ENCODE measurements around the gene CELSR1.

CELSR1 gene

DNA sequence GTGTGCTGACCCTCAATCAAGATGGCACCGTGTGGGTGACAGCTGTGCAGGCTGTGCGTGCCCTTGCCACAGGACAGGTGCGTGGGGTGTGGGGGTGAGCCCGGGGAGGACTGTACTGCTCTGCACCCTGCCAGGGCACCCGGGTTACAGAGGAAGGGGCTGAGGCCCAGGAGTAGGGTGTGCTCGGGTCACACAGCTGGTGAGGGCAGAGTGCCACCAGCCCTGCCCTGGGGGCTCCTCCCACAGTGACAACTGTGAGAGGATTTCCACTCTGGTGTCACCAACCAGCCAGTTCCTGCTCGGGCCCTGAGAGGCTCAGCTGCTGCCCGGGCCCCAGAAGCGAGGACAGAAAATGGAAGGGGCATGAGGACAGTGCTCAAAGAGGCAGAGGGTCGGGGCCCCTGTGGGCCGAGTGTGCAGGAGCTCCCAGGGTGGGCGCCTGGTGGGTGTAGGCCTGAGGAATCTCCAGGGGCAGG, 181.4 kb downstream of the CELSR1 start:
- H3K4me1 ChIP-seq (ENCODE audit: low read length), result no peaks in the 10 kb centered on the region

DNA sequence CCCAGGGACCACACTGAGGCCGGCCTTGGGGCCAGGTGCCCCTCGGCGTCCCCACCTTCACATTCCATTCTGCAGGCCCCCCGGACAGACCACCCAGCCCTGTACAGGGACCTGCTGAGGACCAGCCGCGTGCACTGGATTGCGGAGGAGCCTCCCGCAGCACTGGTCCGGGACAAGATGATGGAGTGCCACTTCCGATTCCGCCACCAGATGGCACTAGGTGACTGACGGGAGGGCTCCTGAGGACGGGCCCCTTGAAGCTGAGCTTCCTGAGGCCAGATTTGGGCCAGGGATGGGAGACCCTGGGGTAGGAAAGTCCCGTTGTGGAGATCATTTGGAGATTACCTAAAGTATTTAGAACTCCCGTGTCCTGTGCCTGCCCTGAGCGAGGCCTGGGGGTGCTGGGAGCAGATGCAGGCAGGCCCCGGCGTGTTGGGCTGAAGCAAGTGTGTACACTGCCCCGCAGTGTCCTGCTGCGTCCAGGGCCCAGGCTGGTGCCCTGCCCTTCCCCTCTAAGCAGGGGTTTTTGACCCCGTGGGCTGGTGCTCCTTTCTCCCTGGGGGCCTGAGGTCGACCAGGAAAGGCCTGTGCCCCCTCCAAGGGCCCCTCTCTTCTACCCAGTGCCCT, 181.9 kb downstream of the CELSR1 start:
- H4K20me1 ChIP-seq (ENCODE audit: insufficient read depth, low read length), result peaks cover 4% of the 10 kb centered on the region
- no peak overlapping the region for H3K9ac ChIP-seq (ENCODE audit: low read length)
- no peaks in the 10 kb centered on the region for H3K27me3 ChIP-seq (ENCODE audit: low read depth, low read length)
- TF ChIP-seq EZH2phosphoT487 (IDR thresholded peaks at IDR 0.05; ENCODE audit: low read depth), result no peak
- TF ChIP-seq, protein P1, sequence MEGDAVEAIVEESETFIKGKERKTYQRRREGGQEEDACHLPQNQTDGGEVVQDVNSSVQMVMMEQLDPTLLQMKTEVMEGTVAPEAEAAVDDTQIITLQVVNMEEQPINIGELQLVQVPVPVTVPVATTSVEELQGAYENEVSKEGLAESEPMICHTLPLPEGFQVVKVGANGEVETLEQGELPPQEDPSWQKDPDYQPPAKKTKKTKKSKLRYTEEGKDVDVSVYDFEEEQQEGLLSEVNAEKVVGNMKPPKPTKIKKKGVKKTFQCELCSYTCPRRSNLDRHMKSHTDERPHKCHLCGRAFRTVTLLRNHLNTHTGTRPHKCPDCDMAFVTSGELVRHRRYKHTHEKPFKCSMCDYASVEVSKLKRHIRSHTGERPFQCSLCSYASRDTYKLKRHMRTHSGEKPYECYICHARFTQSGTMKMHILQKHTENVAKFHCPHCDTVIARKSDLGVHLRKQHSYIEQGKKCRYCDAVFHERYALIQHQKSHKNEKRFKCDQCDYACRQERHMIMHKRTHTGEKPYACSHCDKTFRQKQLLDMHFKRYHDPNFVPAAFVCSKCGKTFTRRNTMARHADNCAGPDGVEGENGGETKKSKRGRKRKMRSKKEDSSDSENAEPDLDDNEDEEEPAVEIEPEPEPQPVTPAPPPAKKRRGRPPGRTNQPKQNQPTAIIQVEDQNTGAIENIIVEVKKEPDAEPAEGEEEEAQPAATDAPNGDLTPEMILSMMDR (IDR thresholded peaks at IDR 0.05; ENCODE audit: low read depth, low read length), result peak; percentile 93
- no peak overlapping the region for H2AFZ ChIP-seq (ENCODE audit: low read depth, low read length)
- no peaks in the 10 kb centered on the region for H3K4me1 ChIP-seq (ENCODE audit: low read length)
- no peak overlapping the region for H3K4me2 ChIP-seq (ENCODE audit: low read length)
- no peak overlapping the region for H3K27ac ChIP-seq (ENCODE audit: low read length)
- no peaks in the 10 kb centered on the region for H3K79me2 ChIP-seq (ENCODE audit: low read length)
- H3K4me3 ChIP-seq (ENCODE audit: low read length), result no peak overlapping the region
- peaks cover 58% of the 10 kb centered on the region for H3K36me3 ChIP-seq (replicated peaks; ENCODE audit: low read depth, low read length)
- H3K9me3 ChIP-seq (ENCODE audit: insufficient read depth, low read length), result no peaks in the 10 kb centered on the region

More for the DNA sequence above, 181.4 kb downstream of the CELSR1 start:
- Histone ChIP-seq H3K79me2 (ENCODE audit: low read length) (no peaks in the 10 kb centered on the region), H3K9ac (ENCODE audit: low read length) (no peak overlapping the region), H2AFZ (ENCODE audit: low read depth, low read length) (no peak overlapping the region), H4K20me1 (ENCODE audit: insufficient read depth, low read length) (peaks cover 4% of the 10 kb centered on the region), H3K36me3 (replicated peaks; ENCODE audit: low read depth, low read length) (peaks cover 57% of the 10 kb centered on the region), H3K9me3 (ENCODE audit: insufficient read depth, low read length) (no peaks in the 10 kb centered on the region), H3K4me2 (ENCODE audit: low read length) (no peak overlapping the region), H3K4me3 (ENCODE audit: low read length) (no peak overlapping the region), H3K27me3 (ENCODE audit: low read depth, low read length) (no peaks in the 10 kb centered on the region), H3K27ac (ENCODE audit: low read length) (no peak overlapping the region)
- no peak for TF ChIP-seq EZH2phosphoT487 (IDR thresholded peaks at IDR 0.05; ENCODE audit: low read depth)
- TF ChIP-seq, protein P1 (IDR thresholded peaks at IDR 0.05; ENCODE audit: low read depth, low read length), result no peak

DNA sequence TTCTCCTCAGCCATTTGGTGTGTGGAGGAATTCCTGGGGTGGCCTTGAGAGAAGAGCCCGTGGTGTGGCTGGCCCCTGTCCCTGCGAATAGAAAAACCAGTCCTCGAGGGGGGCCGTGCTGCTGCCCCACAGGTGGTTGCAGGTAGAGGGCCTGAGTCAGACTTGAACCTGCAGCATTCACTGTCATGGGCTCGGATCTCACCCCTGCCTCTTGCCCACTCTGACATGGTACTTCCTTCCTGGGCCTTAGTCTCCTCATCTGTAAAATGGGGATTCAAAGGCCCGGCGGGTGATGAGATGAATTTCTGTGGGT, 182.5 kb downstream of the CELSR1 start:
- Histone ChIP-seq H3K36me3 (replicated peaks; ENCODE audit: low read depth, low read length) (peaks cover 58% of the 10 kb centered on the region), H3K79me2 (ENCODE audit: low read length) (peaks cover 2% of the 10 kb centered on the region; the same call in 1 of the 2 replicates), H3K9ac (ENCODE audit: low read length) (no peak overlapping the region), H3K4me1 (ENCODE audit: low read length) (no peaks in the 10 kb centered on the region), H3K4me2 (ENCODE audit: low read length) (no peak overlapping the region), H4K20me1 (ENCODE audit: insufficient read depth, low read length) (peaks cover 4% of the 10 kb centered on the region), H3K27me3 (ENCODE audit: low read depth, low read length) (no peaks in the 10 kb centered on the region), H2AFZ (ENCODE audit: low read depth, low read length) (no peak overlapping the region), H3K9me3 (ENCODE audit: insufficient read depth, low read length) (no peaks in the 10 kb centered on the region), H3K4me3 (ENCODE audit: low read length) (no peak overlapping the region), H3K27ac (ENCODE audit: low read length) (no peak overlapping the region)
- TF ChIP-seq, protein P1 (IDR thresholded peaks at IDR 0.05; ENCODE audit: low read depth, low read length), result no peak
- no peak for TF ChIP-seq EZH2phosphoT487 (IDR thresholded peaks at IDR 0.05; ENCODE audit: low read depth)

DNA sequence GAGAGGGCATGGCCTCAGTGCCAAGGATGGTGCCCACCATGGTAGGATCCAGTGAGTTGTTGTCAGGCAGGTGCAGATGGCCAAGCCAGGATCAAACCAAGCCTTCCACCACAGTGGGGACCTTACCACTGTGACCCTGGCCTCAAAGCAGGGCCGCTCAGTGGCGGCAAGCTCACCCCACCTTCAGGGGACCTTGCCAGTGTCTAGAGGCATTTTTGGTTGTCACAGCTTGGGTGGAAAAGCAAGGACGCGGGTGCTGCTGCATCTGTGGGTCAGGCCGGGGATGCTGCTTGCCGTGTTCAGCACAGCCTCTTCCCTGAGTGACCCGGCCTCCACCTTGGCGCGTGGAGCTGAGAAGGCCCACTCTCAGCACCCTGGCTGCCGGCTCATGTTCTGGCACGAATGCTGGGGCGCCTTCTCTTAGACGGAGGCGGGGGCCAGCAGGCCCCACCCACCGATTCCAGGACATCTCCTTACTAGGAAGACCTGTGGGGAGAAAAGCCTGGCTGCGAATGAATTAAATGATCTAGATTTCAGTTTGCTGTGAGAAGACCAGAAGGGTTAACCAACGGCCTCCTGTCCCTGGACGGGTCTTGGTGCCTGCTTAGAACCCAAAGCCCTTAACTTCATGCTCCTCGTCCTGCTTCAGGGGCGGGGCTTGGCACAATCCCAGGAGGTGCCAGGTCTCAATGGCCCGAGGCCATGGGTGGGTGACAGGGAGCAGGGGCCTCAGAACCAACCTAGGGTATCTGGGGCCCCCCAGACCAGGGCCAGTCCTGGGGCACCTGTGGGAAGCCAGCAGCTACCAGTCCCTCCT, 183.0 kb downstream of the CELSR1 start:
- no peaks in the 10 kb centered on the region for H3K9me3 ChIP-seq (ENCODE audit: insufficient read depth, low read length)
- no peak overlapping the region for H3K9ac ChIP-seq (ENCODE audit: low read length)
- no peak overlapping the region for H3K27ac ChIP-seq (ENCODE audit: low read length)
- TF ChIP-seq, protein P1 (IDR thresholded peaks at IDR 0.05; ENCODE audit: low read depth, low read length), result no peak
- no peak for TF ChIP-seq EZH2phosphoT487 (IDR thresholded peaks at IDR 0.05; ENCODE audit: low read depth)
- H3K4me2 ChIP-seq (ENCODE audit: low read length), result no peak overlapping the region
- peaks cover 5% of the 10 kb centered on the region; the same call in 1 of the 2 replicates for H3K79me2 ChIP-seq (ENCODE audit: low read length)
- peaks cover 4% of the 10 kb centered on the region for H4K20me1 ChIP-seq (ENCODE audit: insufficient read depth, low read length)
- peaks cover 60% of the 10 kb centered on the region for H3K36me3 ChIP-seq (replicated peaks; ENCODE audit: low read depth, low read length)
- no peak overlapping the region for H3K4me3 ChIP-seq (ENCODE audit: low read length)
- peaks cover 4% of the 10 kb centered on the region for H3K4me1 ChIP-seq (ENCODE audit: low read length)
- no peak overlapping the region for H2AFZ ChIP-seq (ENCODE audit: low read depth, low read length)
- no peaks in the 10 kb centered on the region for H3K27me3 ChIP-seq (ENCODE audit: low read depth, low read length)

All from OCI-LY3 (cell line).